Osteoblast (primary cell): ENCODE data around the gene FBXL17. TPM values are rescaled to one million over a fixed set of nuclear protein-coding genes. Genes with fewer than 3 reads are reported as not detected.

Experiments
- DNase-seq: peaks from one replicate; pipeline ENCODE4 v3.0.0; 2011; ENCODE audit warnings: low spot score, mixed read lengths; ENCODE audit not compliant: insufficient read length; ENCODE audit errors: missing footprints
- H2AFZ ChIP-seq: 2 replicates; pipeline ENCODE4 v1.6.0; 2011; ENCODE audit warnings: mild to moderate bottlenecking, low read length
- H3K27ac ChIP-seq: 2 replicates; pipeline ENCODE4 v1.5.1; 2011; ENCODE audit warnings: mild to moderate bottlenecking, low read depth, low read length, moderate library complexity
- H3K27me3 ChIP-seq: 2 replicates; pipeline ENCODE4 v1.6.0; 2012; ENCODE audit warnings: mild to moderate bottlenecking, control low read depth, inconsistent platforms, low read length, moderate library complexity; ENCODE audit not compliant: insufficient read depth
- H3K36me3 ChIP-seq: 2 replicates; pipeline ENCODE4 v1.5.1; 2011; ENCODE audit warnings: mild to moderate bottlenecking, low read length, control low read depth, moderate library complexity; ENCODE audit not compliant: insufficient read depth
- H3K4me1 ChIP-seq: 2 replicates; pipeline ENCODE4 v1.5.1; 2011; ENCODE audit warnings: mild to moderate bottlenecking, low read length, control low read depth, moderate library complexity; ENCODE audit not compliant: insufficient read depth
- H3K4me2 ChIP-seq: 2 replicates; pipeline ENCODE4 v1.6.0; 2011; ENCODE audit warnings: mild to moderate bottlenecking, low read length; ENCODE audit not compliant: insufficient read depth
- H3K4me3 ChIP-seq: fragments of 200-600 bp; sonication (generic); 3 replicates; pipeline ENCODE4 v1.5.1; 2012; ENCODE audit warnings: mild to moderate bottlenecking, low read length, inconsistent platforms; ENCODE audit not compliant: insufficient read depth
- H3K79me2 ChIP-seq: 2 replicates; pipeline ENCODE4 v1.6.0; 2012; ENCODE audit warnings: mild to moderate bottlenecking, low read length, control low read depth, inconsistent platforms; ENCODE audit not compliant: insufficient read depth
- H3K9me3 ChIP-seq: 2 replicates; pipeline ENCODE4 v1.5.1; 2011; ENCODE audit warnings: low read depth, low read length, control low read depth
- H4K20me1 ChIP-seq: 2 replicates; pipeline ENCODE4 v1.6.0; 2012; ENCODE audit warnings: mild to moderate bottlenecking, low read length, control low read depth; ENCODE audit not compliant: insufficient read depth
- total RNA-seq: library from RNA; depleted of rRNA; stranded (reverse); fragments of >200 nt; gene quantifications from 2 replicates; pipeline ENCODE4 v1.2.3, GENCODE V29; 2012
- TF ChIP-seq, protein P1 (sequence below): IDR thresholded peaks from 2 replicates; pipeline ENCODE4 v1.5.1; 2011; ENCODE audit warnings: mild to moderate bottlenecking, low read depth, low read length, moderate library complexity; ENCODE audit errors: extremely low read depth

FBXL17 gene
- total RNA-seq, 1 donor, result 19.5 TPM

DNA sequence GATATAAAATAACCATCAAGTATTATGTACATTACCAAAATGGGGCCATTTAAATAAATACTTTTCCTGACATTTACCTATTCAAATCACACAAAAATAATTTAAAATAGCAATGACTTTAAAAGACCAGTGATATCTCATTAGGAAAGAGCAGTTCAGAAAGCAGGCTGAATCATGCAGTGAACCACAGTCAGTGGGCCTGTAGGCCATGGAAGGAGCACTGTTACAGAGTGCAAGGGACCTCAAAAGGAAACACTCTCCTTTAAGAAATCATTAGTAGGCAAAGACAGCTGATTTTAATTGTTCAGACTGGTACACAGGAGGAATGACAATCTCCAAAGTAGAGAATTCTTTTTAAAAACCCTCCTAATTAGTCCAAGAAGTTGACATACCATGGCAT is 427.6 kb downstream of the FBXL17 start:
- Histone ChIP-seq H3K27me3 (no peaks in the 10 kb centered on the region), H3K27ac (no peak overlapping the region), H3K79me2 (no peaks in the 10 kb centered on the region), H4K20me1 (no peaks in the 10 kb centered on the region), H3K36me3 (no peaks in the 10 kb centered on the region), H2AFZ (no peak overlapping the region), H3K4me3 (no peak overlapping the region), H3K4me1 (no peaks in the 10 kb centered on the region), H3K4me2 (no peak overlapping the region), H3K9me3 (no peaks in the 10 kb centered on the region)
- DNase-seq, result no peak
- TF ChIP-seq, protein P1, sequence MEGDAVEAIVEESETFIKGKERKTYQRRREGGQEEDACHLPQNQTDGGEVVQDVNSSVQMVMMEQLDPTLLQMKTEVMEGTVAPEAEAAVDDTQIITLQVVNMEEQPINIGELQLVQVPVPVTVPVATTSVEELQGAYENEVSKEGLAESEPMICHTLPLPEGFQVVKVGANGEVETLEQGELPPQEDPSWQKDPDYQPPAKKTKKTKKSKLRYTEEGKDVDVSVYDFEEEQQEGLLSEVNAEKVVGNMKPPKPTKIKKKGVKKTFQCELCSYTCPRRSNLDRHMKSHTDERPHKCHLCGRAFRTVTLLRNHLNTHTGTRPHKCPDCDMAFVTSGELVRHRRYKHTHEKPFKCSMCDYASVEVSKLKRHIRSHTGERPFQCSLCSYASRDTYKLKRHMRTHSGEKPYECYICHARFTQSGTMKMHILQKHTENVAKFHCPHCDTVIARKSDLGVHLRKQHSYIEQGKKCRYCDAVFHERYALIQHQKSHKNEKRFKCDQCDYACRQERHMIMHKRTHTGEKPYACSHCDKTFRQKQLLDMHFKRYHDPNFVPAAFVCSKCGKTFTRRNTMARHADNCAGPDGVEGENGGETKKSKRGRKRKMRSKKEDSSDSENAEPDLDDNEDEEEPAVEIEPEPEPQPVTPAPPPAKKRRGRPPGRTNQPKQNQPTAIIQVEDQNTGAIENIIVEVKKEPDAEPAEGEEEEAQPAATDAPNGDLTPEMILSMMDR, result no peak

DNA sequence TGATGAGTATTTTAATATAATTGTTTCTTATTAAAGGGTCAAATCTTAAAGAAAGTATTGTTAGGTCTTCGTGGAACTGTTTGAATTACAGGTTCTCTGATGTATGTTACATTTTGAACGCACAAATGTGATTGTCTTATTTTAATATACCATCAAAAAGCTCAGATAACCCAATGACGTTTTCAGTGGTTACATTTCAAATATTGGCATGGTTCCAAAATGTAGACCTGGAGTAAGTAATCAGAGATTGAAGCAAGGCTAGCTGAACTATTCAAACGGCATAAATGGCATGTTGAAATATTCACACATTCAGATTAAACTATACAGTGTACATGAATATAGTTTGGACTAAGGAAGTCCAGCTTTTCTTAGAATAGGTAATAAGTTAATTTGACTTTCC is 429.4 kb downstream of the FBXL17 start:
- no peaks in the 10 kb centered on the region for H3K36me3 ChIP-seq
- DNase-seq, result no peak
- H3K27me3 ChIP-seq, result no peaks in the 10 kb centered on the region
- H3K4me1 ChIP-seq, result no peaks in the 10 kb centered on the region
- no peaks in the 10 kb centered on the region for H4K20me1 ChIP-seq
- H3K9me3 ChIP-seq, result no peaks in the 10 kb centered on the region
- H3K27ac ChIP-seq, result no peak overlapping the region
- no peak overlapping the region for H3K4me2 ChIP-seq
- no peak overlapping the region for H3K4me3 ChIP-seq
- TF ChIP-seq, protein P1, result no peak
- no peaks in the 10 kb centered on the region for H3K79me2 ChIP-seq
- H2AFZ ChIP-seq, result no peak overlapping the region

DNA sequence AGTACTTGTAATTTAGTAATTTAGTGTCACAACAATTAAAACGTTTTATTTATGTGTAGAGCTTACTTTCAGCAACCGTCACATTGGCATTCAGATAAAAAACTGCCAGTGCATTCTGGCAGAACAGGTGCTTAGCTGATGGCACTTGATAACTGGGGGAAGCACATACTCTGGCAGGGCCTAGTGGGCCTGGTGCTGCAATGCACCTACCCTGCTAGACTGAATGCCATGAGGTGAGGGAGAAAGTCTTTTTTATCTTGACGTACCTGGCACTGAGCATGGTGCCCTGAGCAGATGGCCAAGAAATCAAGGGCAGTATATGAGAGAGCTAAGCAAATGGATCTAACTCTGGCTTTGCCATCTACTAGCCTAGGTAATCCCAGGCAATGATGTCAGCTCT is 430.6 kb downstream of the FBXL17 start:
- TF ChIP-seq, protein P1, result no peak
- H4K20me1 ChIP-seq, result no peaks in the 10 kb centered on the region
- no peak overlapping the region for H3K27ac ChIP-seq
- H3K79me2 ChIP-seq, result no peaks in the 10 kb centered on the region
- H3K4me3 ChIP-seq, result no peak overlapping the region
- no peak overlapping the region for H2AFZ ChIP-seq
- no peaks in the 10 kb centered on the region for H3K36me3 ChIP-seq
- H3K9me3 ChIP-seq, result no peaks in the 10 kb centered on the region
- DNase-seq, result no peak
- no peak overlapping the region for H3K4me2 ChIP-seq
- H3K4me1 ChIP-seq, result no peaks in the 10 kb centered on the region
- H3K27me3 ChIP-seq, result no peaks in the 10 kb centered on the region

DNA sequence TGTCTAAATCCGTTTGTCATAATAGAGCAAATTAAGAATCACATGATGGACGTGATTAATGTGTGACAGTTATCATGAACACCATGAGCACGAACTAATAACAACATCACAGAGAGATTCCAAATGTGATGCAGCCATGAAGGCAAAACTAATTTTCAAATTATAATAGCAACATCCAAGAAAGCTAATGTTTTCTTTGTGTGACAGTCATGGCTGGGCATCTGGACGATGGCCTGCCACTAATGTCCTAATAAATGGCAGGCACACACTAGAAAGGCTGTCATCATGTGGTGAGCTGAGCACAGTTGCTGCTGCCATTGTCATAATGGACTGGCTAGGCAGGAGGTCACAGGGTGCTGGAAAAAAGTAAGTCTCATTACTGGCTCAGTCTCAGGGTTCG is 431.1 kb downstream of the FBXL17 start:
- H3K4me3 ChIP-seq, result no peak overlapping the region
- H4K20me1 ChIP-seq, result no peaks in the 10 kb centered on the region
- no peaks in the 10 kb centered on the region for H3K36me3 ChIP-seq
- no peak overlapping the region for H2AFZ ChIP-seq
- H3K9me3 ChIP-seq, result no peaks in the 10 kb centered on the region
- H3K4me1 ChIP-seq, result no peaks in the 10 kb centered on the region
- DNase-seq, result no peak
- no peaks in the 10 kb centered on the region for H3K79me2 ChIP-seq
- H3K4me2 ChIP-seq, result no peak overlapping the region
- TF ChIP-seq, protein P1, result no peak
- H3K27ac ChIP-seq, result no peak overlapping the region
- H3K27me3 ChIP-seq, result no peaks in the 10 kb centered on the region
